Mammary epithelial cell (primary cell): Measurements from ENCODE around the gene OTOF.

Experiments used
- EZH2 ChIP-seq: IDR thresholded peaks from 2 replicates; pipeline ENCODE4 v1.6.1; 2012; ENCODE audit warnings: low read length, inconsistent platforms, borderline replicate concordance
- TF ChIP-seq, protein P1 (sequence below), 2 donors: IDR thresholded peaks in 1 of 2; conservative IDR thresholded peaks in 1 of 2; 2 replicates each; pipeline ENCODE4 v1.5.1; 2011 to 2012; ENCODE audit warnings: inconsistent platforms in 2 of 2, low read length in 2 of 2, mild to moderate bottlenecking in 2 of 2, control low read depth in 1 of 2, low read depth in 1 of 2; ENCODE audit not compliant: insufficient read depth in 1 of 2; ENCODE audit errors: extremely low read depth in 1 of 2

DNA sequence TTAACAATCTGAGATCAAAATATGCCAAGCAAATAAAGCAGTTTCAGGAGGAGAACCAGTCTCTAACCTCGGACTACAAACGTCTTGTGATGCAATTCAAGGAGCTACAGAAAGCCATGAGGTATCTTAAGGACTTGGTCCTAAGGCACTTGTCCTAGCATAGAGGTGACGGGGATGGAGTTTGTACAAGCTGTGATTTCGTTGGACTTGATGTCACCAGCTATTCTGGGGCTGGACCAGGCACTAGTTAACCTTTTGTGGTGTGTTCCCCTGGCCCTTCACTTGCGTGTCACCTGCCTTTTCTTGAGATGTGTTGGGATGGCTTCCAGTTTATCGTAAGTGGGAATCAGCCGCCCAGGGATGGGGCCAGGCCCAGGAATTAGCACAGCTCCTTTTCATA is 33.7 kb downstream of the OTOF start:
- TF ChIP-seq, protein P1, sequence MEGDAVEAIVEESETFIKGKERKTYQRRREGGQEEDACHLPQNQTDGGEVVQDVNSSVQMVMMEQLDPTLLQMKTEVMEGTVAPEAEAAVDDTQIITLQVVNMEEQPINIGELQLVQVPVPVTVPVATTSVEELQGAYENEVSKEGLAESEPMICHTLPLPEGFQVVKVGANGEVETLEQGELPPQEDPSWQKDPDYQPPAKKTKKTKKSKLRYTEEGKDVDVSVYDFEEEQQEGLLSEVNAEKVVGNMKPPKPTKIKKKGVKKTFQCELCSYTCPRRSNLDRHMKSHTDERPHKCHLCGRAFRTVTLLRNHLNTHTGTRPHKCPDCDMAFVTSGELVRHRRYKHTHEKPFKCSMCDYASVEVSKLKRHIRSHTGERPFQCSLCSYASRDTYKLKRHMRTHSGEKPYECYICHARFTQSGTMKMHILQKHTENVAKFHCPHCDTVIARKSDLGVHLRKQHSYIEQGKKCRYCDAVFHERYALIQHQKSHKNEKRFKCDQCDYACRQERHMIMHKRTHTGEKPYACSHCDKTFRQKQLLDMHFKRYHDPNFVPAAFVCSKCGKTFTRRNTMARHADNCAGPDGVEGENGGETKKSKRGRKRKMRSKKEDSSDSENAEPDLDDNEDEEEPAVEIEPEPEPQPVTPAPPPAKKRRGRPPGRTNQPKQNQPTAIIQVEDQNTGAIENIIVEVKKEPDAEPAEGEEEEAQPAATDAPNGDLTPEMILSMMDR (conservative IDR thresholded peaks at IDR 0.05 in 1 of 2, IDR thresholded peaks at IDR 0.05 in 1 of 2; ENCODE audit: extremely low read depth in 1 of 2, insufficient read depth in 1 of 2, low read depth in 1 of 2, low read length in 2 of 2), result no peak
- TF ChIP-seq EZH2, result no peak
